NCI-H2196 treated with DMSO at 0.1 percent for 48 hours (cell line): ENCODE data around the gene DISP3.

Source experiments
- DNase-seq: peaks from one replicate; lab custom pipeline; 2025; ENCODE audit not compliant: unreplicated experiment; lab: John Stamatoyannopoulos, UW

Gene DISP3

GRCh38 chr1:11540773-11541160, 61.8 kb downstream of the DISP3 start:
- DNase-seq = no peak

GRCh38 chr1:11541236-11541635, 62.3 kb downstream of the DISP3 start:
- no peak for DNase-seq

GRCh38 chr1:11541956-11542355, 63.0 kb downstream of the DISP3 start:
- DNase-seq = no peak

- DNase-seq = no peak
Measured at GRCh38 chr1:11543392-11543791, 64.4 kb downstream of the DISP3 start.

- DNase-seq = no peak
Measured at GRCh38 chr1:11543796-11544195, 64.8 kb downstream of the DISP3 start.

GRCh38 chr1:11546456-11546855, 67.5 kb downstream of the DISP3 start:
- DNase-seq = no peak

- DNase-seq = no peak
Measured at GRCh38 chr1:11550664-11551283, 71.8 kb downstream of the DISP3 start.

- DNase-seq = no peak
Measured at GRCh38 chr1:11558276-11558675, 79.3 kb downstream of the DISP3 start.

- peak; percentile 64 for DNase-seq
Measured at GRCh38 chr1:11558871-11559590, 80.1 kb downstream of the DISP3 start.

GRCh38 chr1:11559591-11559970, 80.6 kb downstream of the DISP3 start:
- no peak for DNase-seq

GRCh38 chr1:11560061-11560460, 81.1 kb downstream of the DISP3 start:
- DNase-seq = no peak

- no peak for DNase-seq
Measured at GRCh38 chr1:11561740-11562139, 82.8 kb downstream of the DISP3 start.

GRCh38 chr1:11562664-11563063, 83.7 kb downstream of the DISP3 start:
- no peak for DNase-seq

GRCh38 chr1:11563560-11564069, 84.7 kb downstream of the DISP3 start:
- DNase-seq = peak; percentile 25

- no peak for DNase-seq
Measured at GRCh38 chr1:11564237-11564636, 85.3 kb downstream of the DISP3 start.

- DNase-seq = no peak
Measured at GRCh38 chr1:11566042-11566850, 87.3 kb downstream of the DISP3 start.

GRCh38 chr1:11567244-11568065, 88.5 kb downstream of the DISP3 start:
- no peak for DNase-seq

- DNase-seq = peak; percentile 54
Measured at GRCh38 chr1:11568687-11569086, 89.7 kb downstream of the DISP3 start.

- no peak for DNase-seq
Measured at GRCh38 chr1:11569551-11569950, 90.6 kb downstream of the DISP3 start.

GRCh38 chr1:11569954-11570353, 91.0 kb downstream of the DISP3 start:
- no peak for DNase-seq

GRCh38 chr1:11570821-11571380, 91.9 kb downstream of the DISP3 start:
- DNase-seq = no peak
